Hepatocyte (in vitro differentiated cells): Measurements from ENCODE around the gene NECAB2. TPM values are rescaled to one million over a fixed set of nuclear protein-coding genes. Genes with fewer than 3 reads are reported as not detected.

Experiments used
- DNase-seq: peaks from one replicate; pipeline ENCODE4 v3.0.0-alpha.2; 2016; ENCODE audit warnings: low spot score
- H2AFZ ChIP-seq: fragments of 200-600 bp; sonication (generic); 2 replicates; pipeline ENCODE4 v1.6.0; 2016; ENCODE audit warnings: antibody characterized with exemption, mild to moderate bottlenecking
- H3K27ac ChIP-seq: fragments of 200-600 bp; sonication (generic); 2 replicates; pipeline ENCODE4 v1.5.1; 2016; ENCODE audit warnings: mild to moderate bottlenecking
- H3K27me3 ChIP-seq: fragments of 200-600 bp; sonication (generic); 2 replicates; pipeline ENCODE4 v1.6.1; 2016
- H3K36me3 ChIP-seq: fragments of 200-600 bp; sonication (generic); replicated peaks from 2 replicates; pipeline ENCODE4 v1.5.1; 2016; ENCODE audit warnings: low read depth; ENCODE audit not compliant: insufficient read depth
- H3K4me1 ChIP-seq: fragments of 200-600 bp; sonication (generic); 2 replicates; pipeline ENCODE4 v1.5.1; 2016; ENCODE audit warnings: mild to moderate bottlenecking, moderate library complexity; ENCODE audit not compliant: insufficient read depth
- H3K4me2 ChIP-seq: fragments of 200-600 bp; sonication (generic); 2 replicates; pipeline ENCODE4 v1.6.0; 2016
- H3K4me3 ChIP-seq: fragments of 200-600 bp; sonication (generic); 2 replicates; pipeline ENCODE4 v1.5.1; 2016; ENCODE audit warnings: mild to moderate bottlenecking
- H3K79me2 ChIP-seq: fragments of 200-600 bp; sonication (generic); 2 replicates; pipeline ENCODE4 v1.6.0; 2017; ENCODE audit warnings: mild to moderate bottlenecking
- H3K9me2 ChIP-seq: fragments of 200-600 bp; sonication (generic); replicated peaks from 2 replicates; pipeline ENCODE4 v1.6.0; 2017; ENCODE audit warnings: mild to moderate bottlenecking; ENCODE audit not compliant: insufficient read depth
- H3K9me3 ChIP-seq: fragments of 200-600 bp; sonication (generic); 2 replicates; pipeline ENCODE4 v1.5.1; 2016; ENCODE audit warnings: low read depth, mild to moderate bottlenecking
- H4K20me1 ChIP-seq: fragments of 200-600 bp; sonication (generic); 2 replicates; pipeline ENCODE4 v1.6.0; 2016; ENCODE audit warnings: mild to moderate bottlenecking; ENCODE audit not compliant: insufficient read depth, poor library complexity, severe bottlenecking
- CTCF ChIP-seq: fragments of 200-600 bp; sonication (generic); IDR thresholded peaks from 2 replicates; pipeline ENCODE4 v1.5.1; 2016; ENCODE audit warnings: antibody characterized with exemption, mild to moderate bottlenecking; ENCODE audit not compliant: poor library complexity
- EZH2 ChIP-seq: fragments of 200-600 bp; sonication (generic); IDR thresholded peaks from 2 replicates; pipeline ENCODE4 v1.6.1; 2016; ENCODE audit warnings: antibody characterized with exemption, mild to moderate bottlenecking, borderline replicate concordance
- EZH2phosphoT487 ChIP-seq: fragments of 200-600 bp; sonication (generic); IDR thresholded peaks from one replicate; pipeline ENCODE4 v1.6.1; 2018; ENCODE audit warnings: antibody characterized with exemption, mild to moderate bottlenecking, low read depth, moderate library complexity; ENCODE audit not compliant: unreplicated experiment, severe bottlenecking
- WGBS: methylation state at CpG from one replicate; pipeline ENCODE4 v1.1.6; 2016; ENCODE audit warnings: low lambda C conversion rate; ENCODE audit errors: missing lambda C conversion rate; 5-methylcytosine and 5-hydroxymethylcytosine counted together
- polyA plus RNA-seq: library from polyadenylated mRNA; unstranded; fragments of >200 nt; fragmentation: Nextera tagmentation; extraction: Ambion mirVana; gene quantifications from 2 replicates; pipeline ENCODE4 v1.2.1, GENCODE V29; 2016
- total RNA-seq: library from RNA; depleted of rRNA; stranded (reverse); fragments of >200 nt; gene quantifications from 2 replicates; pipeline ENCODE4 v1.2.3, GENCODE V29; 2014

The NECAB2 gene
- total and polyA plus RNA-seq, 2 experiments from 2014 or later = 1.1 TPM; not detected in 1

GRCh38 chr16:83952587-83952939 is 15.5 kb upstream of the NECAB2 start:
- H4K20me1 ChIP-seq = no peaks in the 10 kb centered on the region
- H3K79me2 ChIP-seq = no peaks in the 10 kb centered on the region
- no peaks in the 10 kb centered on the region for H3K9me3 ChIP-seq
- H3K36me3 ChIP-seq = no peaks in the 10 kb centered on the region
- WGBS = 52% methylated on average over 8 of the region's 8 CpGs
- H3K4me1 ChIP-seq = peaks cover 16% of the 10 kb centered on the region
- peak overlapping the region; percentile 61 for H3K27ac ChIP-seq
- peak overlapping the region; percentile 42 for H3K4me2 ChIP-seq
- H3K27me3 ChIP-seq = no peaks in the 10 kb centered on the region
- TF ChIP-seq CTCF (no peak), EZH2phosphoT487 (no peak), EZH2 (no peak)
- no peak overlapping the region for H3K4me3 ChIP-seq
- no peaks in the 10 kb centered on the region for H3K9me2 ChIP-seq
- no peak for DNase-seq
- H2AFZ ChIP-seq = no peak overlapping the region

- H4K20me1 ChIP-seq = no peaks in the 10 kb centered on the region
- WGBS = 24% methylated on average over 28 of the region's 30 CpGs
- peaks cover 16% of the 10 kb centered on the region for H3K4me1 ChIP-seq
- H3K27me3 ChIP-seq = no peaks in the 10 kb centered on the region
- no peaks in the 10 kb centered on the region for H3K79me2 ChIP-seq
- H3K9me3 ChIP-seq = no peaks in the 10 kb centered on the region
- no peaks in the 10 kb centered on the region for H3K36me3 ChIP-seq
- H3K4me2 ChIP-seq = peak within 1 kb of the TSS; percentile 80
- H3K27ac ChIP-seq = peak within 1 kb of the TSS; percentile 88
- TF ChIP-seq CTCF (no peak), EZH2 (no peak), EZH2phosphoT487 (no peak)
- peak within 1 kb of the TSS; percentile 4 for H3K4me3 ChIP-seq
- H2AFZ ChIP-seq = no peak within 1 kb of the TSS
- DNase-seq = peak; percentile 96
- H3K9me2 ChIP-seq = no peaks in the 10 kb centered on the region
These were observed 14.9 kb upstream of the NECAB2 start, which contains the start of gene OSGIN1 for GRCh38 chr16:83952940-83953795. Gene OSGIN1 (plus strand): TSS chr16:83953240. CDS start chr16:83957672, 4,432 bp downstream.

DNA sequence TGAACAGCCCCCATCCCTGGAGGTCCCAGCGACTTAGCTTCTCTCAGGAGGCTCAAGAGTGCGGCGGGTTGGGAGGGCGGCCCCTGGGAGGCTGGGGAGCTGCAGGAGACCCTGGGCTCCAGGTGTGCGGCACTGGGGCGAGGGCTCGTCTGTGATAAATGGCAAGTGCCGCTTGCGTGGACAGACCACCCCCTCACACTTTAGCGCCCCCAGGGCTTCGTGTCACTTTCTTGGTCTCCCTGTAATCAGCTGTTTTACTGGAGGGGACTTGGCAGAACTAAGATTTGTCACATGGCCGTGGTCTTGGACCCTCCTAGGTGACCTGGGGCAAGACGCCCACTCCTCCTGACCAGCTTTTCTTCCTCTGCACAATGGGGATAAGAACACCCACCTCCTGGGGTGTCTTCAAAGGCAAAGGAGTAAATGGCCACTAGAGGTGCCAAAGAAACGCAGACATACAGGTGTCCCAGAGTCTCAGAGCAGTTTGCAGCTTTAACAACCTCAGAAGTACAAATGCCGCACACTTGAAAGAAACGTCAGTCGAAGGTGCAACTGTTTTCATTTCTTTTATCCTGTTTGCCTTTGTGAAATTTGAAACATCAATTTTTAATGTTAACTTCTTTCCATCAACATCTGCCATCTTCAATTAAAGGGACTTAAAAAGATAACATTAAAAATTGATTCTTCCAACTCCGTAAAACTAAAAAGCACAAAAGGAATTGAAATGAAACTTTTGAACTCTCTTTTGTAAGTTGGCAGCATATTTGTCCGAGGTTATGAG is 14.1 kb upstream of the NECAB2 start:
- H3K4me2 ChIP-seq = peak overlapping the region; percentile 80
- no peaks in the 10 kb centered on the region for H3K27me3 ChIP-seq
- H3K79me2 ChIP-seq = no peaks in the 10 kb centered on the region
- peak; percentile 70 for DNase-seq
- no peaks in the 10 kb centered on the region for H3K36me3 ChIP-seq
- H3K9me3 ChIP-seq = no peaks in the 10 kb centered on the region
- no peaks in the 10 kb centered on the region for H3K9me2 ChIP-seq
- no peak overlapping the region for H2AFZ ChIP-seq
- 34% methylated on average over 17 of the region's 19 CpGs for WGBS
- no peak overlapping the region for H3K4me3 ChIP-seq
- TF ChIP-seq EZH2phosphoT487 (no peak), EZH2 (no peak), CTCF (peak; percentile 56)
- peak overlapping the region; percentile 88 for H3K27ac ChIP-seq
- peaks cover 14% of the 10 kb centered on the region for H3K4me1 ChIP-seq
- no peaks in the 10 kb centered on the region for H4K20me1 ChIP-seq
